GM12878 (cell line): ENCODE data around the gene PJA1. TPM values are rescaled to one million over a fixed set of nuclear protein-coding genes. Genes with fewer than 3 reads are reported as not detected.

Source experiments
- ATF2 ChIP-seq: IDR thresholded peaks from 2 replicates; pipeline ENCODE4 v1.6.1; 2012; ENCODE audit warnings: low read length, inconsistent platforms
- BCL3 ChIP-seq: IDR thresholded peaks from 2 replicates; pipeline ENCODE4 v1.6.1; 2011; ENCODE audit warnings: borderline replicate concordance, low read depth, mild to moderate bottlenecking, moderate library complexity, low read length; ENCODE audit not compliant: insufficient read depth, poor library complexity, severe bottlenecking
- MYB ChIP-seq: fragments of 150-350 bp; IDR thresholded peaks from 2 replicates; pipeline ENCODE4 v1.6.1; 2014; ENCODE audit warnings: mild to moderate bottlenecking, low read depth, low read length, borderline replicate concordance
- NFIC ChIP-seq: IDR thresholded peaks from 2 replicates; pipeline ENCODE4 v1.6.1; 2012; ENCODE audit warnings: low read depth, mild to moderate bottlenecking, inconsistent platforms, low read length, moderate library complexity
- PAX5 ChIP-seq: IDR thresholded peaks from 2 replicates; pipeline ENCODE4 v1.6.1; 2011; ENCODE audit warnings: low read depth, low read length, borderline replicate concordance
- PML ChIP-seq: IDR thresholded peaks from 2 replicates; pipeline ENCODE4 v1.6.1; 2012; ENCODE audit warnings: low read length, inconsistent platforms
- POLR2A ChIP-seq: IDR thresholded peaks from 2 replicates; pipeline ENCODE4 v1.6.1; 2011; ENCODE audit warnings: low read depth, mild to moderate bottlenecking, low read length
- SMC3 ChIP-seq: IDR thresholded peaks from 2 replicates; pipeline ENCODE4 v1.6.1; 2011; ENCODE audit warnings: low read length, improper control_type of control experiment, borderline replicate concordance
- TCF12 ChIP-seq: IDR thresholded peaks from 2 replicates; pipeline ENCODE4 v1.6.1; 2011; ENCODE audit warnings: low read depth, mild to moderate bottlenecking, low read length
- ZBED1 ChIP-seq: IDR thresholded peaks from 2 replicates; pipeline ENCODE4 v1.6.1; 2016; ENCODE audit warnings: borderline replicate concordance
- ZBTB11 ChIP-seq: fragments of 450-650 bp; formaldehyde crosslinking; IDR thresholded peaks from 2 replicates; pipeline ENCODE4 v1.5.0; 2022; ENCODE audit warnings: mild to moderate bottlenecking, missing genetic modification characterization
- ZBTB40 ChIP-seq: fragments of 450-650 bp; IDR thresholded peaks from 2 replicates; pipeline ENCODE4 v1.6.1; 2016; ENCODE audit warnings: mild to moderate bottlenecking, moderate library complexity, borderline replicate concordance
- ZNF217 ChIP-seq: fragments of 450-650 bp; IDR thresholded peaks from 2 replicates; pipeline ENCODE4 v1.6.1; 2017; ENCODE audit warnings: antibody characterized with exemption, mild to moderate bottlenecking
- ZNF24 ChIP-seq: fragments of 450-650 bp; IDR thresholded peaks from 2 replicates; pipeline ENCODE4 v1.6.1; 2017; ENCODE audit warnings: antibody characterized with exemption, mild to moderate bottlenecking
- polyA plus RNA-seq, 11 experiments: library from polyadenylated mRNA; depleted of rRNA in 4 of 11; unstranded in 6 of 11; stranded (reverse) in 5 of 11; fragments of >200 nt; fragmentation: Nextera tagmentation in 4 of 11; fragmentation: Illumina TruSeq in 1 of 11; extraction: Ambion mirVana in 4 of 11; extraction: Trizol in 1 of 11; gene quantifications; 1 replicate in 1 of 11; 2 replicates in 10 of 11; pipeline versions ENCODE4 v1.2.1 to v1.2.3, GENCODE V29; 2011 to 2016; ENCODE audit warnings: inconsistent platforms in 2 of 11, missing spikeins in 2 of 11, low read depth in 1 of 11
- total RNA-seq, 4 experiments: library from RNA; depleted of rRNA in 3 of 4; stranded (reverse); fragments of >200 nt in 3 of 4; fragmentation: Illumina TruSeq in 1 of 4; extraction: Trizol in 1 of 4; gene quantifications; 2 replicates each; pipeline versions ENCODE4 v1.2.1 to v1.2.3, GENCODE V29; 2013 to 2021

Gene PJA1
- total and polyA plus RNA-seq, 10 of the 15 experiments (the other 5 are each of a cell fraction or from before 2014, with no cell fraction given): 5.2 to 19.5 (median 10.8) TPM

GRCh38 chrX:69148946-69149345 lies 16.3 kb downstream of the PJA1 start (continued):
- TF ChIP-seq ZBTB40: no peak
- no peak for TF ChIP-seq ZNF24
- no peak for TF ChIP-seq MYB
- no peak for TF ChIP-seq NFIC
- TF ChIP-seq ZBTB11: no peak
- TF ChIP-seq BCL3: no peak
- no peak for TF ChIP-seq ZBED1
- TF ChIP-seq ATF2: no peak
- no peak for TF ChIP-seq TCF12
- TF ChIP-seq PAX5: no peak
- no peak for TF ChIP-seq POLR2A
- no peak for TF ChIP-seq SMC3
- TF ChIP-seq PML: no peak
- TF ChIP-seq ZNF217: no peak
